CD4-positive, alpha-beta T cell treated with Interleukin-6 at 100 ng/mL for 8 hours (primary cell): ENCODE measurements around the gene DARS2.

Experiments used
- DNase-seq: peaks from one replicate; pipeline ENCODE4 v3.0.0-alpha.2; 2020; ENCODE audit warnings: mixed read lengths, low spot score

Gene DARS2

DNA sequence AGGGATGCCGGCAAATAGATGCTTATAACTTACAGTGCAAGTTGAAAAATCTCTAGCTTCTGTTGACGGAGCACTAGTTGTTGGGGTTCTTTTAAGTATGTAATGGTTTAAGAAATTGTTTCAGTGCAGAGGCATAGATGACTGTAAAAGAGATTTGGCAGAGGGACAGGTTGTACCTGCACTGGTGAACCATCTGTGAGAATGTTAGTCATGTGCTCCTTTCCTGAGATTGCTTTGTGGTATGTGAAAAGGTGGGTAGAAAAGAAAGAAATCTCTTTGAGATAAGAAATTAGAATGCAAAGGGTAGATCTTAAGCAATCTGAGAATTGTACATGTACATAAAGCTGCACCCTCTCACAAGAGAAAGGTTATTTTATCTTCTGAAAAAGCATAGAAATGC, 63.2 kb downstream of the DARS2 start:
- DNase-seq: no peak

- no peak for DNase-seq
Observed at GRCh38 chr1:173888749-173889148, 64.3 kb downstream of the DARS2 start.

- DNase-seq: no peak
Observed at GRCh38 chr1:173889885-173890284, 65.4 kb downstream of the DARS2 start.

DNA sequence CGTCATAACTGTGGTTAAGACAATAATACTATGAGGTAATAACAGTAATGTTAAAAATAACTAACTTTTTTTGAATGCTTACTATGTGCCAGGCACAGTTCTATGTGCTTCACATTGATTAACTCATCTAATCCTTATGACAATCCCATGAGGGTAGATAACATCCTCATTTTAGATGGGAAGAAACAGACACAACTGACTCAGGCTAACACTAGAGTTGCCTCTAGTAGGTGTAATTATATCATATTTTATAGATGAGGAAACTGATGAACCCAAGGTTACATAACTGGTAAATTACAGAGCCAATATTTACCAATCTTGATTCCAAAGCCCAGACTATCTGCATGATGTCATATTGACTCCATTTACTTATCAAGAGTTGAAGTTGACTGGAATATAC, 69.1 kb downstream of the DARS2 start:
- DNase-seq: no peak

- no peak for DNase-seq
Observed at GRCh38 chr1:173894189-173894588, 69.7 kb downstream of the DARS2 start.

- DNase-seq: no peak
Observed at GRCh38 chr1:173900427-173900826, 76.0 kb downstream of the DARS2 start.

DNA sequence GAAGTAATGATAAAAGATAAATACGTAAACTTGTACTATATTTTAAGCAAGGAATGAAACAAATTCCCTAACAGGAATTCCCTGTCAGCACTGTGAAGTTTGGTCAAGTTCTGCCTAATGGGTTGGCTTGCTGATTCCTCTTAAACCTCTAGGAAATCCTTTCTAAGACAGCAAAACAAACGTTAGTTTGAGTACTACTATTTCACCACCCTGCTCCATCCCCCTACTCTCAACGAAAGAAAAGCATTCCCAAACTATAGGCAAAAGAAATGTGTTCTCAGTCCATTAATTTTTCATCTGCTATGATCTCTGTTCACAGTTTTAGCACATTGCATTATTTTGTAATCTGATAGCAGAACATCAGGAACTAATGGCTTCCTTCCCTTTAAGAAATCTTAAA, 76.5 kb downstream of the DARS2 start:
- DNase-seq: no peak

- no peak for DNase-seq
Observed at GRCh38 chr1:173903827-173904531, 79.5 kb downstream of the DARS2 start.
